RPMI8226 (cell line): ENCODE measurements around the gene RUBCNL.

Experiments used
- DNase-seq: peaks from one replicate; pipeline ENCODE4 v3.0.0-alpha.2; 2015

The RUBCNL gene

DNA sequence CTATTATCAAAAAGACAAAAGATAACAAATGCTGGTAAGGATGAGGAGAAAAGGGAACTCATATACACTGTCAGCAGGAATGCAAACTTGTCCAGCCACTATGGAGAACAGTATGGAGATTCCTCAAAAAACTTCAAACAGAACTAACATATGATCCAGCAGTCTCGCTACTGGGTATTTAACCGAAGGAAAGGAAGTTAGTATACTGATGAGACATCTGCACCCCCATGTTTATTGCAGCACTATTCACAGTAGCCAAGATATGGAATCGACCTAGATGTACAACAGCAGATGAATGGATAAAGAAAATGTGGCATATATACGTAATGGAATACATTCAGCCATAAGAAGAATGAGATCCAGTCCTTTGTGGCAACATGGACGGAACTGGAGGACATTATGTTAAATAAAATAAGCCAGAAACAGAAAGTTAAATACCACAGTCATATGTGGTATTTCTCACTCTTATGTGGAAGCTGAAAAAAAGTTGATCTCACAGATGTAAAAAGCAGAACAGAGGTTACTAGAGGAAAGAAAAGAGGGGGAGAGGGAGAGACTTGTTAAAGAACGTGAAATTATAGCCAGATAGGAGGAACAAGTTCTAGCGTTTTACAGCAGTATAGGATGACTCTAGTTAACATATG lies 83.2 kb downstream of the RUBCNL start:
- DNase-seq, result no peak

DNA sequence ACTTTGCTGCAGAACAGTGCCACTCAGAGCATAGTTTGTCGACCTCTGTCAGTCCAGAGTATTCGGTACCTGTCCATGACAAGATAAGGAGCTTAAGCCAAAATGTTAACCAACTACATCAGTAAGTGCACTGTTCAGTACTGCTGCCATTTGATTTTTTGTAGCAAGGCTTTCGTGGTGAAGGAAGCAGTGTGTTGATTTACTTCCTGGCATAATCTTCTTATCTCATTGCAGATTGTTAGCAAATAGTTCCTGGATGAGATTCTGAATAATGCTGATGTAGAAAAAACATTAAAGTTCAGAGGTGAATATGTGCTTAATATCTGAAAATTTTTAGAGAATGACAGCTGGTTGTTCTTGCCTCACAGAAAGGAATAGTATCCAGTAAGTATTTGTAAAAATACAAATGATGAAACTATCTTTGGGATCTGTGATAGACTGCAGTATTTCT lies 89.7 kb downstream of the RUBCNL start:
- no peak for DNase-seq

DNA sequence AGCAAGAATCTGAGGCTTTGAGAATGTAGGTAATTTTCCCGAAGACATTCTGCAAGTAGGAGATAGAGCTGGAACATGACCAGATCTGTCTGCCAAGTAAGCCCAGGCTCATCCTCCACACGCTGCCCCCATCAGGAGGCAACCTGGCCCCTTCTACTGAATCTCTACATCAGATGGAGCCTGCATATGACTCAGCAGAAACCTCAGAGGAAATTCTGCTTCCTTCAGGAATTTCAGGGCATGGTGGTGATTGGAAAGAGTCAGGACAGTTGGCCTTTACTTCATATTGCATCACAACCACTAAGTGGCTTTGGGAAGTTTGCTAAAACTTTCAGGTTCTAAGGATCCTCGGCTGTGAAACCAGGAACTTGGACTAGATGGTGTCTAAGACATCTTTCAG lies 90.1 kb downstream of the RUBCNL start:
- no peak for DNase-seq

DNA sequence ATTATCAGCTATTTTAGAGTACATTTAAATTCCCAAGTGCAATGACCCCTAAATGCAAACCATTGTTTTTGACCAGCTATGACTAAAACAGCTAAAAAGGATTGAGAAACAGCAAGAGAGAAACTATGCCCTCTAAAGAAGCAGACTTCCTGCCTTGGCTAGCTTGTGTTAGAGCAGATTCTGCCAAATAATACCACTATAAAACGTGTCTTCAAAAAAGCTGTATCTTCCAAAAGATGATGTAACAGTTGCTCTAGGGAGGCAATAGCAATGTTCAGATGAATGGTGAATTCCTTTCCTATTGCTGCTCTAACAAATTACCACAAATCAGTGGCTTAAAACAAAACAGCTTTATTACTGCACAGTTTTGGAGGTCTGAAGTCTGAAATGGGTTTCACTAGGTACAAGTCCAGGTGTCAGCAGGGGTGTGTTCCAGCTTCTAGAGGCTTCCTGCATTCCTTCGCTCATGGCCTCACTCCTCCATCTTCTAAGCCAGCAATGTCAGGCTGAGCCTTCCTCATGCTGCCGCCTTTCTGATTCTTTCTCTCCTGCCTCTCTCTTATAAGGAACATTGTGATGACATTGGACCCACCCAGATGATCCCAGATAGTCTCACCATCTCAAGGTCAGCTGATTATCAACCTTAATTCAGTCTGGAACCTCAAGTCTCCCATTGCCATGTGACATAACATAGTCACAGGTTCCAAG lies 90.8 kb downstream of the RUBCNL start:
- no peak for DNase-seq

DNA sequence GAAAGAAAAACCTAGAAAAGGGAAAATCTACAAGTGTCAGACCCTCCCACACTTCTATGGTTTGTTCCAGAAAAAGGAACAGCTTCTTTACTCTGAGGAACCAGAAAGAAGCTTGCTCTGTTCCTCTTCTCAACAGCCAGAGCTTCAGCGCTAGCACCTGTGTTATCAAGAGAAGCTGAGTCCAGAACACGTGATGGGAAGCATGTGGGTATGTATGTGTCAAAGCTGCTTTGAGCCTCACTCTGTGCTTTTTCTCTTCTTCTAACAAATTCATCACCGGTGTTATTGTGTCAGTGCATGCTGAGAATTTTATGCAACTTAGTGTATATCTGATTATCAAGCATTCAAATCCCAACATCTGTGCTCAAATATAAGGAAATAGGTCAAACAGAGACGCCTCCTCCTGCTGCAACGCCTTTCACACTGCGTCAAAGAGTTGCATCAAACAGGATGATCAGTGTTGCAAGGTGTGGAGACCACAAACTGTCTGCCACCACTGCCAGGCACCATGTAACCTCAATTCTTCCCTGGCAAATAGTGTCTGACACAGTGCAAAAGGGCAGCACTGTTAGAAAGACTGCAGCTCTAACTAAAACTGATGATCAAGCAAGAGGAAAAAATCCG lies 91.4 kb downstream of the RUBCNL start:
- DNase-seq, result peak; percentile 50

DNA sequence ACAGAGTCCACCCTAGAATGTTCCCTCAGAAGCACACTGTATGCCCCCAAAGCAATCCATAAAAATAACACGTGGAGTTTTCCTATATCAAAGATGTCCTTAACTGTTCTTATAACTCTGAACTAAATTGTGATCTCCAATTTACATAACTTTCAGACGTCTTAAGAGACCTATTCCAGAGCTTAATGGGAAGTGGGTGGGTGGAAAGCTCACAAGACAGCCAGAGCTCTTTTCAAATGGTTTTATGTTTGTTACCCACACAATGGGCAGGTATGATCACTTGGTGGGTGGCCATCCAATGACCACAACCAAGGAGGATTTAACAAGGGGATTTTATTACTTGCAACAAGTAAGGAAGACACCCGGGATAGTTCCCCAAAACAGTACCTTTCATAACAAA lies 93.6 kb downstream of the RUBCNL start:
- no peak for DNase-seq
